ENCODE data around the gene ANKRD2.

Gene ANKRD2

GRCh38 chr10:97589479-97589878 lies 16.9 kb downstream of the ANKRD2 start, which contains the start of gene C10orf62:
C10orf62 (plus strand) TSS chr10:97589721; CDS start chr10:97589898, 177 bp downstream.
- Histone ChIP-seq H3K27ac (no peak within 1 kb of the TSS), H3K27me3 (ENCODE audit: control insufficient read depth, insufficient read depth, low read length) (no peaks in the 10 kb centered on the region), H3K36me3 (ENCODE audit: control insufficient read depth, insufficient read depth, low read length) (no peaks in the 10 kb centered on the region), H3K79me2 (peaks cover 10% of the 10 kb centered on the region), H2AFZ (no peak within 1 kb of the TSS), H3K9ac (no peak within 1 kb of the TSS), H3K4me3 (ENCODE audit: low read depth, low read length) (no peak within 1 kb of the TSS), H3K4me1 (peaks cover 10% of the 10 kb centered on the region), H3K9me3 (ENCODE audit: control insufficient read depth, low read length) (no peaks in the 10 kb centered on the region), H3K4me2 (ENCODE audit: low read length) (no peak within 1 kb of the TSS)
- no peak for TF ChIP-seq CTCF (IDR thresholded peaks at IDR 0.05)

GRCh38 chr10:97590082-97590747 lies 17.6 kb downstream of the ANKRD2 start:
- no peak overlapping the region for H3K4me2 ChIP-seq (ENCODE audit: low read length)
- no peak overlapping the region for H3K4me3 ChIP-seq (ENCODE audit: low read depth, low read length)
- H3K4me1 ChIP-seq, result peaks cover 4% of the 10 kb centered on the region

GRCh38 chr10:97590748-97591495 lies 18.3 kb downstream of the ANKRD2 start:
- Histone ChIP-seq H3K36me3 (ENCODE audit: control insufficient read depth, insufficient read depth, low read length) (no peaks in the 10 kb centered on the region), H3K9me3 (ENCODE audit: control insufficient read depth, low read length) (no peaks in the 10 kb centered on the region), H3K79me2 (peaks cover 5% of the 10 kb centered on the region), H3K4me3 (ENCODE audit: low read depth, low read length) (no peak overlapping the region), H3K9ac (no peak overlapping the region), H3K4me1 (no peaks in the 10 kb centered on the region), H3K4me2 (ENCODE audit: low read length) (no peak overlapping the region), H2AFZ (no peak overlapping the region), H3K27ac (no peak overlapping the region), H3K27me3 (ENCODE audit: control insufficient read depth, insufficient read depth, low read length) (no peaks in the 10 kb centered on the region)
- TF ChIP-seq CTCF (IDR thresholded peaks at IDR 0.05), result no peak

More at GRCh38 chr10:97590082-97590747, 17.6 kb downstream of the ANKRD2 start:
- Histone ChIP-seq H3K27ac (no peak overlapping the region), H2AFZ (no peak overlapping the region), H3K79me2 (peaks cover 10% of the 10 kb centered on the region), H3K27me3 (ENCODE audit: control insufficient read depth, insufficient read depth, low read length) (no peaks in the 10 kb centered on the region), H3K9ac (no peak overlapping the region), H3K36me3 (ENCODE audit: control insufficient read depth, insufficient read depth, low read length) (no peaks in the 10 kb centered on the region), H3K9me3 (ENCODE audit: control insufficient read depth, low read length) (no peaks in the 10 kb centered on the region)
- no peak for TF ChIP-seq CTCF (IDR thresholded peaks at IDR 0.05)

- no peaks in the 10 kb centered on the region for H3K4me1 ChIP-seq
- no peak overlapping the region for H3K4me3 ChIP-seq (ENCODE audit: low read depth, low read length)
- H3K36me3 ChIP-seq (ENCODE audit: control insufficient read depth, insufficient read depth, low read length), result no peaks in the 10 kb centered on the region
Observed at GRCh38 chr10:97593421-97593820, 20.8 kb downstream of the ANKRD2 start.

More at GRCh38 chr10:97593421-97593820, 20.8 kb downstream of the ANKRD2 start:
- Histone ChIP-seq H3K27ac (no peak overlapping the region), H3K4me2 (ENCODE audit: low read length) (no peak overlapping the region), H3K27me3 (ENCODE audit: control insufficient read depth, insufficient read depth, low read length) (no peaks in the 10 kb centered on the region), H3K9me3 (ENCODE audit: control insufficient read depth, low read length) (no peaks in the 10 kb centered on the region), H3K79me2 (no peaks in the 10 kb centered on the region), H2AFZ (no peak overlapping the region), H3K9ac (no peak overlapping the region)
- no peak for TF ChIP-seq CTCF (IDR thresholded peaks at IDR 0.05)
